Tibial artery (tissue), 4 donors: ENCODE measurements around the gene TCEAL4.

Experiments
- DNase-seq, 2 donors: peaks; one replicate each; pipeline ENCODE4 v3.0.0-alpha.2; 2019
- H3K27ac ChIP-seq, 2 donors: fragments of 200-600 bp; sonication (generic) in 1 of 2; 1 replicate in 1 of 2; 2 replicates in 1 of 2; pipeline ENCODE4 v1.5.1; 2018 to 2019; ENCODE audit warnings: mild to moderate bottlenecking in 1 of 2
- H3K27me3 ChIP-seq, 2 donors: fragments of 200-600 bp; sonication (generic) in 1 of 2; one replicate each; pipeline versions ENCODE4 v1.5.1 to v1.6.0; 2016 to 2019
- H3K36me3 ChIP-seq, 3 donors: fragments of 200-600 bp; sonication (generic) in 2 of 3; one replicate each; pipeline ENCODE4 v1.5.1; 2016 to 2019; ENCODE audit warnings: mild to moderate bottlenecking in 2 of 3
- H3K4me1 ChIP-seq, 4 donors: fragments of 200-600 bp; sonication (generic) in 2 of 4; 1 replicate in 3 of 4; 2 replicates in 1 of 4; pipeline ENCODE4 v1.5.1; 2016 to 2019
- H3K4me3 ChIP-seq, 2 donors: fragments of 200-600 bp; sonication (generic) in 1 of 2; 1 replicate in 1 of 2; 2 replicates in 1 of 2; pipeline ENCODE4 v1.5.1; 2018 to 2019; ENCODE audit warnings: mild to moderate bottlenecking in 2 of 2
- H3K9me3 ChIP-seq, 3 donors: fragments of 200-600 bp; sonication (generic) in 1 of 3; one replicate each; pipeline ENCODE4 v1.5.1; 2016 to 2019
- intact Hi-C: fragments of 100-400 bp; cut with DNase I; formaldehyde crosslinking; loops from one replicate; pipeline ENCODE4 v1.15.0; 2023; ENCODE audit warnings: low total_unique reads
- TF ChIP-seq, protein P1 (sequence below), 2 experiments: fragments of 200-600 bp in 1 of 2; fragments of 450-650 bp in 1 of 2; IDR thresholded peaks; one replicate each; pipeline ENCODE4 v1.5.1; 2017 to 2019; ENCODE audit warnings: antibody characterized with exemption in 2 of 2, mild to moderate bottlenecking in 1 of 2, moderate library complexity in 1 of 2

Gene TCEAL4

DNA sequence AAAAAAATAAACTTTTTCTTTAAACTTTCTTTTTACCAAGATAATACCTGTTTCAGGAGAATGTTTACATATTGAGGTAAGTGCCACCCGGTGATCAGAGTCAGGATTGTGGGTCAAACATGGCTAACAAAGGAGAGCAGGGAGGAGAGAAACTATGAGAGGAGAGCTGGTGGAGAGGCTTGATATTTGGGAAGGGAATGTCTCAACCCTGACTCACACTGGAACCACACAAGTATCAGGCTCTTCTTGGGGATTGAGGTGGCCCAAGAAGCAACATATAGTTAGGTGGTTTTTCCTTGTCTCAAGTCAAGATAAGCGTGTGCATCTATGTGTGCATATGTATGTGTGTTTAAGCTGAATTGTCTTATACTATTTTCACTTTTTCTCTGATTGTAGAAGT, 50.1 kb downstream of the TCEAL4 start:
- TF ChIP-seq, protein P1, sequence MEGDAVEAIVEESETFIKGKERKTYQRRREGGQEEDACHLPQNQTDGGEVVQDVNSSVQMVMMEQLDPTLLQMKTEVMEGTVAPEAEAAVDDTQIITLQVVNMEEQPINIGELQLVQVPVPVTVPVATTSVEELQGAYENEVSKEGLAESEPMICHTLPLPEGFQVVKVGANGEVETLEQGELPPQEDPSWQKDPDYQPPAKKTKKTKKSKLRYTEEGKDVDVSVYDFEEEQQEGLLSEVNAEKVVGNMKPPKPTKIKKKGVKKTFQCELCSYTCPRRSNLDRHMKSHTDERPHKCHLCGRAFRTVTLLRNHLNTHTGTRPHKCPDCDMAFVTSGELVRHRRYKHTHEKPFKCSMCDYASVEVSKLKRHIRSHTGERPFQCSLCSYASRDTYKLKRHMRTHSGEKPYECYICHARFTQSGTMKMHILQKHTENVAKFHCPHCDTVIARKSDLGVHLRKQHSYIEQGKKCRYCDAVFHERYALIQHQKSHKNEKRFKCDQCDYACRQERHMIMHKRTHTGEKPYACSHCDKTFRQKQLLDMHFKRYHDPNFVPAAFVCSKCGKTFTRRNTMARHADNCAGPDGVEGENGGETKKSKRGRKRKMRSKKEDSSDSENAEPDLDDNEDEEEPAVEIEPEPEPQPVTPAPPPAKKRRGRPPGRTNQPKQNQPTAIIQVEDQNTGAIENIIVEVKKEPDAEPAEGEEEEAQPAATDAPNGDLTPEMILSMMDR (IDR thresholded peaks at IDR 0.05), result no peak
- no peak for DNase-seq
- no peaks in the 10 kb centered on the region for H3K9me3 ChIP-seq
- peaks cover 0 to 10% (median 0%) of the 10 kb centered on the region in 4 donors for H3K4me1 ChIP-seq
- no peaks in the 10 kb centered on the region for H3K27me3 ChIP-seq
- intact Hi-C loops, result no loop called here
- H3K4me3 ChIP-seq, result no peak overlapping the region
- no peaks in the 10 kb centered on the region for H3K36me3 ChIP-seq
- H3K27ac ChIP-seq, result no peak overlapping the region
